Prostate gland (tissue), 2 donors: ENCODE measurements around the gene KDM4B. TPM values are rescaled to one million over a fixed set of nuclear protein-coding genes. Genes with fewer than 3 reads are reported as not detected.

Experiments
- DNase-seq: peaks from one replicate; pipeline ENCODE4 v3.0.0-alpha.2; 2019; ENCODE audit warnings: low spot score
- H3K27ac ChIP-seq, 2 donors: fragments of 200-600 bp; sonication (generic); 2 replicates each; pipeline ENCODE4 v1.5.1; 2017 to 2019
- H3K27me3 ChIP-seq: fragments of 200-600 bp; sonication (generic); replicated peaks from 2 replicates; pipeline ENCODE4 v1.5.1; 2019; ENCODE audit not compliant: insufficient read depth
- H3K36me3 ChIP-seq, 2 donors: fragments of 200-600 bp; sonication (generic); 1 replicate in 1 of 2; 2 replicates in 1 of 2; pipeline versions ENCODE4 v1.5.1 to v1.8.1; 2017 to 2019
- H3K4me1 ChIP-seq: fragments of 200-600 bp; sonication (generic); replicated peaks from 2 replicates; pipeline ENCODE4 v1.5.1; 2019
- H3K4me3 ChIP-seq, 2 donors: fragments of 200-600 bp; sonication (generic); 2 replicates each; pipeline ENCODE4 v1.5.1; 2017 to 2019
- H3K9me3 ChIP-seq: fragments of 200-600 bp; sonication (generic); 2 replicates; pipeline ENCODE4 v1.5.1; 2017
- CTCF ChIP-seq, 4 experiments: fragments of 200-600 bp in 2 of 4; fragments of 450-650 bp in 2 of 4; sonication (generic) in 2 of 4; IDR thresholded peaks; 1 replicate in 3 of 4; 2 replicates in 1 of 4; pipeline ENCODE4 v1.5.1; 2016 to 2019; ENCODE audit warnings: antibody characterized with exemption in 4 of 4, mild to moderate bottlenecking in 2 of 4, moderate library complexity in 2 of 4
- POLR2A ChIP-seq: fragments of 450-650 bp; IDR thresholded peaks from one replicate; pipeline ENCODE4 v1.6.1; 2016; ENCODE audit warnings: antibody characterized with exemption, mild to moderate bottlenecking
- POLR2AphosphoS5 ChIP-seq: sonication (generic); formaldehyde crosslinking; IDR thresholded peaks from one replicate; pipeline ENCODE4 v1.6.1; 2017; ENCODE audit warnings: antibody characterized with exemption
- WGBS: methylation state at CpG from one replicate; pipeline ENCODE4 v1.1.5; 2018; 5-methylcytosine and 5-hydroxymethylcytosine counted together
- intact Hi-C: fragments of 100-400 bp; cut with DNase I; formaldehyde crosslinking; loops from one replicate; pipeline ENCODE4 v1.14.2; 2022
- total RNA-seq, 2 donors: library from RNA; depleted of rRNA; stranded (reverse); fragments of >200 nt; gene quantifications; one replicate each; pipeline ENCODE4 v1.1.0, GENCODE V29; 2016

KDM4B gene
- total RNA-seq, 2 donors from 2014 or later: 74.6 to 136 TPM

DNA sequence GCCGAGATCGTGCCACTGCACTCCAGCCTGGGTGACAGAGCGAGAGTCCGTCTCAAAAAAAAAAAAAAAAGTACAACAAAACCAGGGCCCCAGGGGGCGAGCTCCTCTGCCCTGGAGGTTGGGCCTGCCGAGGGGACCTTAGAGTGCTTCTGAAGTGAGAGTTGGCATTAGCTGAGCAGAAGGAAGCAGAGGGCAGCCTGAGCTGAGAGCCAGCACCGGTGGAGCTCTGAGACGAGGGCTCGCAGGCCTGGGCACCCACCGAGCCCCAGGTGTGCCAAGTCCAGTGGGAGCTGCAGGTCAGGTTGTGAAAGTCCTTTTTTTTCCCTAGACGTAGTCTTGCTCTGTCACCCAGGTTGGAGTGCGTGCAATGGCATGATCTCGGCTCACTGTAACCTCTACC lies 46.0 kb downstream of the KDM4B start:
- no peak overlapping the region for H3K4me3 ChIP-seq
- TF ChIP-seq POLR2A: no peak
- no peak for TF ChIP-seq CTCF (IDR thresholded peaks at IDR 0.05)
- TF ChIP-seq POLR2AphosphoS5: no peak
- intact Hi-C loops: no loop called here
- no peaks in the 10 kb centered on the region for H3K4me1 ChIP-seq
- no peaks in the 10 kb centered on the region for H3K9me3 ChIP-seq
- DNase-seq: no peak
- no peak overlapping the region for H3K27ac ChIP-seq
- WGBS: 93% methylated on average over 13 of the region's 13 CpGs
- H3K36me3 ChIP-seq: peaks cover 0 to 8% of the 10 kb centered on the region in 2 donors
- no peaks in the 10 kb centered on the region for H3K27me3 ChIP-seq

- no peak for TF ChIP-seq POLR2A
- no peak for TF ChIP-seq CTCF (IDR thresholded peaks at IDR 0.05)
- no peak for TF ChIP-seq POLR2AphosphoS5
- H3K27me3 ChIP-seq: no peaks in the 10 kb centered on the region
- 89% methylated on average over 16 of the region's 16 CpGs for WGBS
- H3K36me3 ChIP-seq: peaks cover 0 to 8% of the 10 kb centered on the region in 2 donors
- intact Hi-C loops: no loop called here
- no peak overlapping the region for H3K4me3 ChIP-seq
- DNase-seq: no peak
- no peaks in the 10 kb centered on the region for H3K4me1 ChIP-seq
- no peaks in the 10 kb centered on the region for H3K9me3 ChIP-seq
- H3K27ac ChIP-seq: no peak overlapping the region
Observed at GRCh38 chr19:5016268-5016667, 47.4 kb downstream of the KDM4B start.

DNA sequence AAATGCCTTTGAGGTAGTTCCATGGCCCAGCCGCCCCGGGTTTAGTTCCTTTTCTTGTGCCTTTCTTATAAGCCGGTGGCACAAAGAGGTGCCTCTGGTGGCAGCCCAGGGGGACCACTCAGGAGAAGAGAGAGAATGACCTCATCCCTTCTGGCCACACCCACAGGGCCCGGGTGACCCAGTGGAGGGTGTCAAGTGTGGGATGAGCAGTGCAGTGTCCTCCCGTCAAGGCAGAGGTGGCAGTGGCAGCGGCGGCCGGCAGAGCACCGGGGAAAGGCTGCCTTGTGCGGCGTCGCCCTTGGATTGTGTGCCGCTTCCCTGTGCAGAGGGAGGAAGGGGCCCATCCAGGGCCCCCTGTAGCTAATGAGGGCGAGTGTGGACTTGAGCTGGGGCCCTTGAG lies 47.9 kb downstream of the KDM4B start:
- H3K4me3 ChIP-seq: no peak overlapping the region
- WGBS: 92% methylated on average over 14 of the region's 14 CpGs
- TF ChIP-seq POLR2AphosphoS5: no peak
- TF ChIP-seq POLR2A: no peak
- TF ChIP-seq CTCF (IDR thresholded peaks at IDR 0.05): no peak
- H3K4me1 ChIP-seq: no peaks in the 10 kb centered on the region
- DNase-seq: no peak
- H3K27ac ChIP-seq: no peak overlapping the region
- H3K27me3 ChIP-seq: no peaks in the 10 kb centered on the region
- intact Hi-C loops: no loop called here
- H3K9me3 ChIP-seq: no peaks in the 10 kb centered on the region
- peaks cover 0 to 8% of the 10 kb centered on the region in 2 donors for H3K36me3 ChIP-seq

GRCh38 chr19:5017235-5017634 lies 48.3 kb downstream of the KDM4B start:
- 81% methylated on average over 5 of the region's 5 CpGs for WGBS
- Histone ChIP-seq H3K4me1 (peaks cover 4% of the 10 kb centered on the region), H3K36me3 (peaks cover 0 to 8% of the 10 kb centered on the region in 2 donors), H3K9me3 (no peaks in the 10 kb centered on the region), H3K27ac (no peak overlapping the region), H3K27me3 (no peaks in the 10 kb centered on the region), H3K4me3 (no peak overlapping the region)
- TF ChIP-seq POLR2AphosphoS5 (no peak), CTCF (IDR thresholded peaks at IDR 0.05) (no peak), POLR2A (no peak)
- intact Hi-C loops: no loop called here
- DNase-seq: no peak

- no peak overlapping the region for H3K27ac ChIP-seq
Observed at GRCh38 chr19:5018224-5019015, 49.5 kb downstream of the KDM4B start.

More at GRCh38 chr19:5018224-5019015, 49.5 kb downstream of the KDM4B start:
- TF ChIP-seq POLR2A (no peak), CTCF (IDR thresholded peaks at IDR 0.05) (no peak), POLR2AphosphoS5 (no peak)
- 85% methylated on average over 16 of the region's 16 CpGs for WGBS
- no peak for DNase-seq
- Histone ChIP-seq H3K27me3 (no peaks in the 10 kb centered on the region), H3K9me3 (no peaks in the 10 kb centered on the region), H3K4me1 (peaks cover 15% of the 10 kb centered on the region), H3K36me3 (peaks cover 0 to 8% of the 10 kb centered on the region in 2 donors), H3K4me3 (no peak overlapping the region)
- intact Hi-C loops: no loop called here
